ENCODE data around the gene FAM47E.

Gene FAM47E

GRCh38 chr4:76232681-76233080 is 18.8 kb upstream of the FAM47E start:
- Histone ChIP-seq H3K4me3 (ENCODE audit: low read length) (no peak overlapping the region), H3K4me2 (ENCODE audit: low read length) (no peak overlapping the region), H3K9me3 (ENCODE audit: insufficient read depth, low read length) (no peaks in the 10 kb centered on the region), H3K27ac (ENCODE audit: low read length) (no peak overlapping the region), H3K4me1 (ENCODE audit: low read length) (peaks cover 7% of the 10 kb centered on the region), H3K79me2 (ENCODE audit: low read length) (no peaks in the 10 kb centered on the region), H3K36me3 (replicated peaks; ENCODE audit: low read depth, low read length) (no peaks in the 10 kb centered on the region), H3K9ac (ENCODE audit: low read length) (no peak overlapping the region), H3K27me3 (ENCODE audit: low read depth, low read length) (no peaks in the 10 kb centered on the region), H4K20me1 (ENCODE audit: insufficient read depth, low read length) (no peaks in the 10 kb centered on the region), H2AFZ (ENCODE audit: low read depth, low read length) (no peak overlapping the region)
- TF ChIP-seq CTCF (IDR thresholded peaks at IDR 0.05; ENCODE audit: low read depth, low read length) (no peak), EZH2phosphoT487 (IDR thresholded peaks at IDR 0.05; ENCODE audit: low read depth) (no peak)

GRCh38 chr4:76233083-76233482 is 18.4 kb upstream of the FAM47E start:
- Histone ChIP-seq H3K4me2 (ENCODE audit: low read length) (no peak overlapping the region), H3K27ac (ENCODE audit: low read length) (no peak overlapping the region), H3K4me3 (ENCODE audit: low read length) (no peak overlapping the region)

GRCh38 chr4:76233529-76233928 is 18.0 kb upstream of the FAM47E start:
- Histone ChIP-seq H3K4me1 (ENCODE audit: low read length) (peaks cover 7% of the 10 kb centered on the region), H4K20me1 (ENCODE audit: insufficient read depth, low read length) (no peaks in the 10 kb centered on the region), H3K4me2 (ENCODE audit: low read length) (no peak overlapping the region), H2AFZ (ENCODE audit: low read depth, low read length) (no peak overlapping the region), H3K27ac (ENCODE audit: low read length) (no peak overlapping the region), H3K9ac (ENCODE audit: low read length) (no peak overlapping the region), H3K27me3 (ENCODE audit: low read depth, low read length) (no peaks in the 10 kb centered on the region), H3K4me3 (ENCODE audit: low read length) (no peak overlapping the region), H3K36me3 (replicated peaks; ENCODE audit: low read depth, low read length) (no peaks in the 10 kb centered on the region), H3K9me3 (ENCODE audit: insufficient read depth, low read length) (no peaks in the 10 kb centered on the region), H3K79me2 (ENCODE audit: low read length) (no peaks in the 10 kb centered on the region)
- no peak for TF ChIP-seq EZH2phosphoT487 (IDR thresholded peaks at IDR 0.05; ENCODE audit: low read depth)
- TF ChIP-seq CTCF (IDR thresholded peaks at IDR 0.05; ENCODE audit: low read depth, low read length): no peak

More at GRCh38 chr4:76233083-76233482, 18.4 kb upstream of the FAM47E start:
- H3K27me3 ChIP-seq (ENCODE audit: low read depth, low read length): no peaks in the 10 kb centered on the region
- H4K20me1 ChIP-seq (ENCODE audit: insufficient read depth, low read length): no peaks in the 10 kb centered on the region
- H2AFZ ChIP-seq (ENCODE audit: low read depth, low read length): no peak overlapping the region
- no peak for TF ChIP-seq EZH2phosphoT487 (IDR thresholded peaks at IDR 0.05; ENCODE audit: low read depth)
- TF ChIP-seq CTCF (IDR thresholded peaks at IDR 0.05; ENCODE audit: low read depth, low read length): no peak
- H3K9me3 ChIP-seq (ENCODE audit: insufficient read depth, low read length): no peaks in the 10 kb centered on the region
- no peaks in the 10 kb centered on the region for H3K79me2 ChIP-seq (ENCODE audit: low read length)
- H3K36me3 ChIP-seq (replicated peaks; ENCODE audit: low read depth, low read length): no peaks in the 10 kb centered on the region
- peaks cover 7% of the 10 kb centered on the region for H3K4me1 ChIP-seq (ENCODE audit: low read length)
- no peak overlapping the region for H3K9ac ChIP-seq (ENCODE audit: low read length)

- Histone ChIP-seq H3K4me2 (ENCODE audit: low read length) (no peak overlapping the region), H3K79me2 (ENCODE audit: low read length) (no peaks in the 10 kb centered on the region), H3K9me3 (ENCODE audit: insufficient read depth, low read length) (no peaks in the 10 kb centered on the region), H4K20me1 (ENCODE audit: insufficient read depth, low read length) (no peaks in the 10 kb centered on the region), H3K27ac (ENCODE audit: low read length) (no peak overlapping the region), H3K9ac (ENCODE audit: low read length) (no peak overlapping the region), H3K27me3 (ENCODE audit: low read depth, low read length) (no peaks in the 10 kb centered on the region), H3K4me3 (ENCODE audit: low read length) (no peak overlapping the region), H3K36me3 (replicated peaks; ENCODE audit: low read depth, low read length) (no peaks in the 10 kb centered on the region), H2AFZ (ENCODE audit: low read depth, low read length) (no peak overlapping the region), H3K4me1 (ENCODE audit: low read length) (peaks cover 7% of the 10 kb centered on the region)
- TF ChIP-seq CTCF (IDR thresholded peaks at IDR 0.05; ENCODE audit: low read depth, low read length): no peak
- no peak for TF ChIP-seq EZH2phosphoT487 (IDR thresholded peaks at IDR 0.05; ENCODE audit: low read depth)
Measured at GRCh38 chr4:76233967-76234678, 17.4 kb upstream of the FAM47E start.

Data from OCI-LY3 (cell line).